Measurements from ENCODE around the gene PTCD2. TPM values are rescaled to one million over a fixed set of nuclear protein-coding genes. Genes with fewer than 3 reads are reported as not detected.

The PTCD2 gene
- total RNA-seq, 1 donor from 2014 or later: 12.1 TPM

DNA sequence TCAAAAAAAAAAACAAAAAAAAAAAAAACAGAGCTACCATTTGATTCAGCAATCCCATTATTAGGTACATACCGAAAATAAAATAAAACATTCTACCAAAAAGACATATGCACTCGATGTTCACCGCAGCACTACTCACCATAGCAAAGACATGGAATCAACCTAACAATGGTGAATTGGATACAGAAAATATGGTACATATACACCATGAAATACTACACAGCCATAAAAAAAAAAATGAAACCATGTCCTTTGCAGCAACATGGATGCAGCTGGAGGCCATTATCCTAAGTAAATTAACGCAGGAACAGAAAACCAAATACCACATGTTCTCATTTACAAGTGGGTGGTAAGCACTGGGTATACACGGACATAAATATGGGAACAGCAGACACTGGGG, 21.5 kb upstream of the PTCD2 start:
- Mint-ChIP-seq H3K9me3 (no peaks in the 10 kb centered on the region), H3K4me1 (ENCODE audit: unreplicated experiment) (peaks cover 13% of the 10 kb centered on the region), H3K27ac (no peak overlapping the region), H3K4me3 (no peak overlapping the region), H3K27me3 (no peaks in the 10 kb centered on the region), H3K36me3 (peaks cover 45% of the 10 kb centered on the region)
- TF ChIP-seq, protein P1, sequence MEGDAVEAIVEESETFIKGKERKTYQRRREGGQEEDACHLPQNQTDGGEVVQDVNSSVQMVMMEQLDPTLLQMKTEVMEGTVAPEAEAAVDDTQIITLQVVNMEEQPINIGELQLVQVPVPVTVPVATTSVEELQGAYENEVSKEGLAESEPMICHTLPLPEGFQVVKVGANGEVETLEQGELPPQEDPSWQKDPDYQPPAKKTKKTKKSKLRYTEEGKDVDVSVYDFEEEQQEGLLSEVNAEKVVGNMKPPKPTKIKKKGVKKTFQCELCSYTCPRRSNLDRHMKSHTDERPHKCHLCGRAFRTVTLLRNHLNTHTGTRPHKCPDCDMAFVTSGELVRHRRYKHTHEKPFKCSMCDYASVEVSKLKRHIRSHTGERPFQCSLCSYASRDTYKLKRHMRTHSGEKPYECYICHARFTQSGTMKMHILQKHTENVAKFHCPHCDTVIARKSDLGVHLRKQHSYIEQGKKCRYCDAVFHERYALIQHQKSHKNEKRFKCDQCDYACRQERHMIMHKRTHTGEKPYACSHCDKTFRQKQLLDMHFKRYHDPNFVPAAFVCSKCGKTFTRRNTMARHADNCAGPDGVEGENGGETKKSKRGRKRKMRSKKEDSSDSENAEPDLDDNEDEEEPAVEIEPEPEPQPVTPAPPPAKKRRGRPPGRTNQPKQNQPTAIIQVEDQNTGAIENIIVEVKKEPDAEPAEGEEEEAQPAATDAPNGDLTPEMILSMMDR (conservative IDR thresholded peaks at IDR 0.05): no peak
- no peak for DNase-seq (ENCODE audit: extremely low spot score, unreplicated experiment)

- Mint-ChIP-seq H3K36me3 (peaks cover 42% of the 10 kb centered on the region), H3K27ac (no peak overlapping the region), H3K4me1 (ENCODE audit: unreplicated experiment) (peaks cover 18% of the 10 kb centered on the region), H3K27me3 (no peaks in the 10 kb centered on the region), H3K9me3 (no peaks in the 10 kb centered on the region), H3K4me3 (no peak overlapping the region)
- TF ChIP-seq, protein P1 (conservative IDR thresholded peaks at IDR 0.05): peak; percentile 31
- DNase-seq (ENCODE audit: extremely low spot score, unreplicated experiment): no peak
Observed at GRCh38 chr5:72300590-72301339, 19.4 kb upstream of the PTCD2 start.

DNA sequence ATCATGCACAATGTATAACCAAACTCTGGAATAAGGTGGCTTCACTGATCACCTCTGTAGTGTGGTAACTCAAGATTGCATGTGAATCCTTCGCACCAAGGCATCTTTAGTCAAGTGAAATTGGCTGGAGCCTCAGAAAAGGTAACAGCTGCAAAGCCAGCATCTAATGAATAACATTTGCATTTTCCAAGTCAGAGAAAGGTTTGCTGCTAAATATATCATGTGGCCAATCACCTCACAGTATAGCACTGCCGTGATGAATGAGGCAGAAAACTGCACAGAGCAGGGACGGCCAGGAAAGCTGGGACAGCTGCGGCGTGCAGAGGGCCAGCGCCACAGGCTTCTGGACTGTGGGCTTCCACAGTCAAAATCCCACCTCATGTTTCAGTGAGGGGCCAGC, 18.6 kb upstream of the PTCD2 start:
- no peaks in the 10 kb centered on the region for H3K27me3 Mint-ChIP-seq
- peaks cover 38% of the 10 kb centered on the region for H3K36me3 Mint-ChIP-seq
- TF ChIP-seq, protein P1 (conservative IDR thresholded peaks at IDR 0.05): no peak
- peaks cover 18% of the 10 kb centered on the region for H3K4me1 Mint-ChIP-seq (ENCODE audit: unreplicated experiment)
- DNase-seq (ENCODE audit: extremely low spot score, unreplicated experiment): no peak
- no peak overlapping the region for H3K27ac Mint-ChIP-seq
- H3K9me3 Mint-ChIP-seq: no peaks in the 10 kb centered on the region
- no peak overlapping the region for H3K4me3 Mint-ChIP-seq

- Mint-ChIP-seq H3K9me3 (no peaks in the 10 kb centered on the region), H3K4me3 (no peak overlapping the region), H3K36me3 (peaks cover 38% of the 10 kb centered on the region), H3K4me1 (ENCODE audit: unreplicated experiment) (peaks cover 18% of the 10 kb centered on the region), H3K27me3 (no peaks in the 10 kb centered on the region), H3K27ac (peak overlapping the region; percentile 62)
- DNase-seq (ENCODE audit: extremely low spot score, unreplicated experiment): no peak
- TF ChIP-seq, protein P1 (conservative IDR thresholded peaks at IDR 0.05): no peak
Observed at GRCh38 chr5:72302171-72302570, 18.0 kb upstream of the PTCD2 start.

- TF ChIP-seq, protein P1 (conservative IDR thresholded peaks at IDR 0.05): no peak
- Mint-ChIP-seq H3K27ac (peak overlapping the region; percentile 73), H3K27me3 (no peaks in the 10 kb centered on the region), H3K4me1 (ENCODE audit: unreplicated experiment) (peaks cover 30% of the 10 kb centered on the region), H3K36me3 (peaks cover 25% of the 10 kb centered on the region), H3K9me3 (no peaks in the 10 kb centered on the region), H3K4me3 (peak overlapping the region; percentile 57)
- DNase-seq (ENCODE audit: extremely low spot score, unreplicated experiment): no peak
Observed at GRCh38 chr5:72305194-72306142, 14.7 kb upstream of the PTCD2 start.
